Bronchial epithelial cell (primary cell): ENCODE data around the gene ERLIN1. TPM values are rescaled to one million over a fixed set of nuclear protein-coding genes. Genes with fewer than 3 reads are reported as not detected.

ENCODE experiments used
- DNase-seq: peaks from one replicate; pipeline ENCODE4 v3.0.0-alpha.2; 2010; ENCODE audit warnings: low read depth
- FAIRE-seq: peaks from 2 replicates; lab custom pipeline; 2011; peaks lifted over from hg19 to GRCh38; lab: Jason Lieb, UNC
- H3K27me3 ChIP-seq: 2 replicates; pipeline ENCODE4 v1.5.1; 2011; ENCODE audit warnings: low read length; ENCODE audit not compliant: control insufficient read depth, insufficient read depth
- H3K36me3 ChIP-seq: 2 replicates; pipeline ENCODE4 v1.5.1; 2011; ENCODE audit warnings: low read length; ENCODE audit not compliant: control insufficient read depth, insufficient read depth
- H3K4me3 ChIP-seq: 2 replicates; pipeline ENCODE4 v1.5.1; 2011; ENCODE audit warnings: mild to moderate bottlenecking, low read depth, low read length, control low read depth
- CTCF ChIP-seq: IDR thresholded peaks from 2 replicates; pipeline ENCODE4 v1.5.1; 2011; ENCODE audit warnings: mild to moderate bottlenecking, moderate library complexity, low read length, control low read depth, inconsistent platforms; ENCODE audit not compliant: insufficient read depth, severe bottlenecking
- total RNA-seq: library from RNA; depleted of rRNA; stranded (reverse); fragments of >200 nt; gene quantifications from 2 replicates; pipeline ENCODE4 v1.2.1, GENCODE V29; 2014

The ERLIN1 gene
- total RNA-seq, 1 donor from 2014 or later, result 31.6 TPM

- H3K4me3 ChIP-seq, result no peak overlapping the region
- no peaks in the 10 kb centered on the region for H3K27me3 ChIP-seq
- TF ChIP-seq CTCF, result no peak
- FAIRE-seq (no peak), DNase-seq (no peak)
- H3K36me3 ChIP-seq, result peaks cover 6% of the 10 kb centered on the region
Measured at GRCh38 chr10:100182281-100182680, 3.5 kb downstream of the ERLIN1 start.

- peaks cover 12% of the 10 kb centered on the region for H3K36me3 ChIP-seq
- FAIRE-seq, result no peak
- TF ChIP-seq CTCF, result no peak
- H3K27me3 ChIP-seq, result no peaks in the 10 kb centered on the region
- no peak for DNase-seq
- no peak overlapping the region for H3K4me3 ChIP-seq
Measured at GRCh38 chr10:100175875-100176274, 10.0 kb downstream of the ERLIN1 start.

- Histone ChIP-seq H3K27me3 (no peaks in the 10 kb centered on the region), H3K36me3 (peaks cover 12% of the 10 kb centered on the region), H3K4me3 (no peak overlapping the region)
- FAIRE-seq (no peak), DNase-seq (no peak)
- TF ChIP-seq CTCF, result no peak
Measured at GRCh38 chr10:100174699-100175677, 10.8 kb downstream of the ERLIN1 start.

- no peak for FAIRE-seq
- Histone ChIP-seq H3K36me3 (peaks cover 9% of the 10 kb centered on the region), H3K4me3 (no peak overlapping the region), H3K27me3 (no peaks in the 10 kb centered on the region)
- TF ChIP-seq CTCF, result no peak
- DNase-seq, result no peak
Measured at GRCh38 chr10:100173035-100173434, 12.8 kb downstream of the ERLIN1 start.

- H3K4me3 ChIP-seq, result no peak overlapping the region
- H3K36me3 ChIP-seq, result peaks cover 9% of the 10 kb centered on the region
- no peak for TF ChIP-seq CTCF
- FAIRE-seq (no peak), DNase-seq (no peak)
- no peaks in the 10 kb centered on the region for H3K27me3 ChIP-seq
Measured at GRCh38 chr10:100172349-100172748, 13.5 kb downstream of the ERLIN1 start.
